Psoas muscle (tissue), 8 donors: ENCODE data around the gene CASZ1. TPM values are rescaled to one million over a fixed set of nuclear protein-coding genes. Genes with fewer than 3 reads are reported as not detected.

Experiments
- ATAC-seq, 4 donors: fragments of 200-7000 bp; cut with Tn5 transposase; one replicate each; pipeline ENCODE4 v1.9.1; 2020; ENCODE audit warnings: moderate library complexity in 3 of 4, mild to moderate bottlenecking in 2 of 4
- DNase-seq, 2 donors: peaks; one replicate each; pipeline ENCODE4 v3.0.0-alpha.2; 2020
- H3K27ac ChIP-seq: fragments of 200-600 bp; one replicate; pipeline ENCODE4 v1.8.0; 2022
- H3K27me3 ChIP-seq, 3 donors: fragments of 200-600 bp in 1 of 3; one replicate each; pipeline versions ENCODE4 v1.6.1 to v1.8.0; 2013 to 2022; ENCODE audit warnings: low read length in 2 of 3, mild to moderate bottlenecking in 2 of 3, moderate library complexity in 1 of 3; ENCODE audit not compliant: insufficient read depth in 3 of 3
- H3K36me3 ChIP-seq, 2 donors: fragments of 200-600 bp in 1 of 2; one replicate each; pipeline versions ENCODE4 v1.6.1 to v1.8.0; 2013 to 2022; ENCODE audit warnings: low read depth in 1 of 2, mild to moderate bottlenecking in 1 of 2, moderate library complexity in 1 of 2; ENCODE audit not compliant: insufficient read depth in 1 of 2
- H3K4me1 ChIP-seq: fragments of 200-600 bp; one replicate; pipeline ENCODE4 v1.8.0; 2022
- H3K4me3 ChIP-seq: fragments of 200-600 bp; one replicate; pipeline ENCODE4 v1.8.0; 2022; ENCODE audit warnings: mild to moderate bottlenecking
- H3K9me3 ChIP-seq: fragments of 200-600 bp; one replicate; pipeline ENCODE4 v1.8.0; 2022
- WGBS, 3 donors: extraction: QIAGEN DNeasy Blood & Tissue Kit; methylation state at CpG; one replicate each; pipeline versions ENCODE4 v1.1.6 to v1.1.7; 2013; 5-methylcytosine and 5-hydroxymethylcytosine counted together
- intact Hi-C, 2 donors: fragments of 100-400 bp; cut with DNase I; formaldehyde crosslinking; loops; one replicate each; pipeline versions ENCODE4 v1.11.0 to v1.14.2; 2022
- polyA plus RNA-seq, 3 donors: library from polyadenylated mRNA; stranded (reverse); fragments of 200-250 nt; gene quantifications; one replicate each; pipeline ENCODE4 v1.2.3, GENCODE V29; 2013
- total RNA-seq, 4 donors: library from RNA; stranded (reverse); fragmentation: NEBNext Ultra II Directional in 2 of 4; extraction: Animal tissue kit (Norgen Biotek cat#: 25700) in 2 of 4; gene quantifications; one replicate each; pipeline versions ENCODE4 v1.2.1 to v1.2.4, GENCODE V29; 2021 to 2023
- TF ChIP-seq, protein P1 (sequence below): fragments of 200-600 bp; IDR thresholded peaks from one replicate; pipeline ENCODE4 v1.8.0; 2022; ENCODE audit warnings: antibody characterized with exemption
- donor health status: healthy with polysubstance abuse.
- donor health status: DM: no; HTN: no; CAD: no; lungs with moderate emphysema.
- donor health status: Bipolar disorder and iron deficiency.
- donor health status: healthy.
- donor health status: DM: yes; HTN: yes; CAD: no.
- donor health status: DM: no; HTN: no; CAD: no.
- donor health status: DM: no; HTN: no; CAD: no.
- donor health status: DM: yes; HTN: yes; CAD: no.

CASZ1 gene
- total and polyA plus RNA-seq, 7 donors: 2.6 to 83.3 (median 53.1) TPM

DNA sequence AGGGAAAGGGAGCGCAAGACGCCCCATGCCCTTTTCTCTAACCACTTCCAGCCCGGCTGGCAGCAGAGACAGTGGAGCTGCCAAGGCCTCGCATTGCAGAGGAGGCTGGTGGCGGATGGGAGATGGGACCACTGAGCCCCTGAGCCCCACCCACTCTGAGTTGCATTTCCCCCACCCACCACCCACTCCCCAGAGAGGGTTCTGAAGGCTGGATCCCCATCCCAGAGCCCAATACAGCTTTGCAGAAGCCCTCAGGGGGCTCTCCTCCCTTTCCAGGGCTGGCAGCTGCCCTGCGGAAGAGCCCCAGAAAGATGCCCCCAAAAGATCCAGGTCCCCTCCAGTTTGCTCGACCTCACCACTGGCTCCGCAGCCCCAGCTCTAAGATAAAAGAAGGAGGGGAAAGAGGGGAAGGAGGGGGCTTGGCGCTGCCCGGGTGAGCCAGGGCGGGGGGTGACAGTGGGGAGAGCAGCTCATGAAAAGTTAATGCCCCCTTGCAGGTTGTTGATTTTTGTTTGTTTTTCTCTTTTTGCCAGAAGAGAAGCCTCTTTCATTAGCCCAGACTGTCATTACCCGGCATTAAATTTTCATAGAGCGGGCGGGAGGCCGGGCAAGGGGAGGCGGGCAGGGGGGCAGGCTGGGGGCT lies 38.4 kb upstream of the CASZ1 start:
- ATAC-seq (no peak), DNase-seq (no peak)
- H3K27me3 ChIP-seq: peaks cover 0 to 2% (median 0%) of the 10 kb centered on the region in 3 donors
- H3K4me1 ChIP-seq: peaks cover 6% of the 10 kb centered on the region
- H3K9me3 ChIP-seq: no peaks in the 10 kb centered on the region
- 66 to 70% (median 67%) methylated on average over 16 of the region's 16 CpGs for WGBS, 3 donors
- intact Hi-C loops: loop anchor here in 1 of 2 donors (5.0 kb wide), 1 partner anchor 38 kb away; the partner anchor contains the start of gene CASZ1
- TF ChIP-seq, protein P1, sequence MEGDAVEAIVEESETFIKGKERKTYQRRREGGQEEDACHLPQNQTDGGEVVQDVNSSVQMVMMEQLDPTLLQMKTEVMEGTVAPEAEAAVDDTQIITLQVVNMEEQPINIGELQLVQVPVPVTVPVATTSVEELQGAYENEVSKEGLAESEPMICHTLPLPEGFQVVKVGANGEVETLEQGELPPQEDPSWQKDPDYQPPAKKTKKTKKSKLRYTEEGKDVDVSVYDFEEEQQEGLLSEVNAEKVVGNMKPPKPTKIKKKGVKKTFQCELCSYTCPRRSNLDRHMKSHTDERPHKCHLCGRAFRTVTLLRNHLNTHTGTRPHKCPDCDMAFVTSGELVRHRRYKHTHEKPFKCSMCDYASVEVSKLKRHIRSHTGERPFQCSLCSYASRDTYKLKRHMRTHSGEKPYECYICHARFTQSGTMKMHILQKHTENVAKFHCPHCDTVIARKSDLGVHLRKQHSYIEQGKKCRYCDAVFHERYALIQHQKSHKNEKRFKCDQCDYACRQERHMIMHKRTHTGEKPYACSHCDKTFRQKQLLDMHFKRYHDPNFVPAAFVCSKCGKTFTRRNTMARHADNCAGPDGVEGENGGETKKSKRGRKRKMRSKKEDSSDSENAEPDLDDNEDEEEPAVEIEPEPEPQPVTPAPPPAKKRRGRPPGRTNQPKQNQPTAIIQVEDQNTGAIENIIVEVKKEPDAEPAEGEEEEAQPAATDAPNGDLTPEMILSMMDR: no peak
- H3K36me3 ChIP-seq: no peaks in the 10 kb centered on the region
- no peak overlapping the region for H3K27ac ChIP-seq
- H3K4me3 ChIP-seq: no peak overlapping the region

DNA sequence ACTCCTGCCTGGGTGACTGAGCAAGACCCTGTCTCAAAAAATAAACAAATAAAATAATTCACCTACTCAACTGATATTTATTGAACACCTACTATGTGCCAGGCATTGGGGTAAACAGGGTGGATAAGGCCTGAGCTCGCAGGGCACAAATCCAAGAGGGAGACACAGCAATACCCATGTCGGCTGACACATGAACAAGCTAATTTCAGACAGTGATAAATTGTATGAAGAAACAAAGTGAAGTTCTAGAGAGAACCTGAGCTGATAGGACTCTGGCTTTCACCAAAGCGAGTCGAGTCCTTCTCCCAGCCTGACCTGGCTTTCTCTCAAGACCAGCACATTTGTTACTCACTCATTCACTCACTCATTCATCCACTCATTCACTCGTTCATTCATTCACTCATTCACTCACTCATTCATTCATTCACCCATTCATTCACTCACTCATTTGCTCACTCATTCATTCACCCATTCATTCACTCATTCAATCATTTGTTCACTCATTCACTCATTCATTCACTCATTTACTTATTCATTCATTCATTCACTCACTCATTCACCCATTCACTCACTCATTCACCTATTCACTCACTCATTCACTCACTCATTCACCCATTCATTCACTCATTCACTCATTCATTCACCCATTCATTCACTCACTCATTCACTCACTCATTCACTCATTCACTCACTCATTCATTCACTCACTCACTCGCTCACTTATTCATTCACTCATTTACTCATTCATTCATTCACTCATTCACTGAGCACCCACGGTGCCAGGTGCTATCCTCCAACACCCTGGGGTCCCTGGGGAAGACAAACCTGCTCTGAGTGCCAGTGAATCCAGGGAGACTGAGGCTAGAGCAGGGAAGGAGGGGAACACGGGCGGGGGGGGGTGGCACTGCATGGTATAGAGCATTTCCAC lies 37.4 kb upstream of the CASZ1 start:
- Histone ChIP-seq H3K4me1 (peaks cover 12% of the 10 kb centered on the region), H3K27me3 (peaks cover 0 to 2% (median 0%) of the 10 kb centered on the region in 3 donors), H3K9me3 (no peaks in the 10 kb centered on the region), H3K36me3 (no peaks in the 10 kb centered on the region), H3K4me3 (no peak overlapping the region), H3K27ac (peak overlapping the region; percentile 72)
- WGBS, 3 donors: 65 to 78% (median 75%) methylated on average over 9 of the region's 9 CpGs
- TF ChIP-seq, protein P1: no peak
- DNase-seq: no peak
- intact Hi-C loops: loop anchor here in 1 of 2 donors (5.0 kb wide), 1 partner anchor 37 kb away; the partner anchor contains the start of gene CASZ1
- ATAC-seq: peak; percentile 23 to 56 (median 30)

DNA sequence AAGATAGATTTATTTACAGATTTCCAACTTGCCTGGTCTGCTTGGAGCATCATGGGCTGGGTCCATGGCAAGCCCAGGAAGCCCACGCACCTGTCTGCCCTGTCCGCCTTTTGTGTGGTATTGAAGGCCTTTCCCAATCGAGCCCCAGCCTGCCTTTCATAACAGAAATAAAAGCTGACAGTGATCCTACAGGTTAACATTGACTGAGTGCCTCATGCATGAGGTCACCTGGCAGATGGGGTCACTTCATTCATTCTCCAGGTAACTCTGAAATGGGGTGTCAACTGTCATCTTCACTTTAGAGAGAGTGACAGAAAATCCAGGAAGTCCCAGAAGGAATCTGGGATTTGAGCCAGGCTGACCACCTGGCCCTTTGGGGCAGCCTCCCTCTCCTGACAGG lies 36.3 kb upstream of the CASZ1 start:
- 63 to 74% (median 65%) methylated on average over 3 of the region's 3 CpGs for WGBS, 3 donors
- DNase-seq (no peak), ATAC-seq (peak in 2 of 4 donors; percentile 32 to 61)
- H3K9me3 ChIP-seq: no peaks in the 10 kb centered on the region
- H3K36me3 ChIP-seq: no peaks in the 10 kb centered on the region
- H3K27me3 ChIP-seq: peaks cover 0 to 2% (median 0%) of the 10 kb centered on the region in 3 donors
- H3K27ac ChIP-seq: peak overlapping the region; percentile 72
- H3K4me3 ChIP-seq: no peak overlapping the region
- intact Hi-C loops: loop anchor here in 1 of 2 donors (5.0 kb wide), 1 partner anchor 35 kb away; the partner anchor contains the start of gene CASZ1
- H3K4me1 ChIP-seq: peaks cover 12% of the 10 kb centered on the region
- TF ChIP-seq, protein P1: no peak

DNA sequence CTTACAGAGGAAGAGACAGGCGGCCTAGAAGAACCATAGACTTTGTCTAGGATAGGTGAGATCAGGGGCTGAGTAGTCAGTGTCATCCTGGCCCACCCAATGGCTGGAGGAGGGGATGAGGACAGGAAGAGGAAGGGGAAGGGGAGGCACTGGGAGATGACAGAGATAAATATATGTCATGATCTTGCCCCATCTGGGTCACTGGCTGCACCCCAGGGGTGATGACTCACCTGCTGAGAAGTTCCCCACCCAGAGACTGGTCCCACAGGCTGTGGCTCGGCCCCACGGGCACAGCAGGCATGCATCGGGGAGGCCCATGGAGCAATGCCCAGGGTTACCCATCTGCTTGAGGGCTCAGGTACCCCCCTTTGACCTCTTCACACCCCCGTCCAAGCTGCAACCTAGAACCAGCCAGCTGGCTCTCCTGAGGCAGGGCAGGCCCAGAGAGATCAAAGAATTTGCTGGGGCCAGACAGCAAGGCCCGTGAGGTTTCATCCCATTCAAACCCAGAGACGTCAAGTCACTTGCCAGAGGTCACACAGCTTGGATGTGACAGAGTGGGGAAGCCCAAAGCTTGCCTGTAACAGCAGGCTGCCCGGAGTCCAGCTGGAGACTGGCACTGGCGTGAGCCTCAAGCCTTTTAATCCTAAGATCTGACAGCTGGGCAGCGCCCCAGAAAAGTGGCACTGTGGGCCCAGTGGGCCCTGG lies 34.7 kb upstream of the CASZ1 start:
- Histone ChIP-seq H3K4me3 (no peak overlapping the region), H3K9me3 (no peaks in the 10 kb centered on the region), H3K36me3 (no peaks in the 10 kb centered on the region), H3K27me3 (peaks cover 0 to 2% (median 0%) of the 10 kb centered on the region in 3 donors), H3K27ac (no peak overlapping the region), H3K4me1 (peaks cover 12% of the 10 kb centered on the region)
- intact Hi-C loops: loop anchor here in 1 of 2 donors (5.0 kb wide), 1 partner anchor 34 kb away; the partner anchor contains the start of gene CASZ1
- WGBS, 3 donors: 56 to 70% (median 66%) methylated on average over 10 of the region's 10 CpGs
- ATAC-seq (peak in 3 of 4 donors; percentile 17 to 58 (median 44)), DNase-seq (peak in 1 of 2 donors; percentile 58)
- TF ChIP-seq, protein P1: no peak
